Frontal cortex (tissue), 4 donors: ENCODE data around the gene PAFAH1B1. TPM values are rescaled to one million over a fixed set of nuclear protein-coding genes. Genes with fewer than 3 reads are reported as not detected.

Experiments used
- DNase-seq, 2 donors: peaks; one replicate each; pipeline ENCODE4 v3.0.0; 2012; ENCODE audit warnings: low spot score in 2 of 2
- FAIRE-seq: peaks from 2 replicates; lab custom pipeline; 2012; peaks lifted over from hg19 to GRCh38; lab: Jason Lieb, UNC
- total RNA-seq: library from RNA; depleted of rRNA; stranded (reverse); fragments of >200 nt; gene quantifications from one replicate; pipeline ENCODE4 v1.2.3, GENCODE V29; 2014
- donor health status: control.
- donor health status: control.
- donor health status: control.

The PAFAH1B1 gene
- total RNA-seq, 1 donor from 2014 or later = 281 TPM

DNA sequence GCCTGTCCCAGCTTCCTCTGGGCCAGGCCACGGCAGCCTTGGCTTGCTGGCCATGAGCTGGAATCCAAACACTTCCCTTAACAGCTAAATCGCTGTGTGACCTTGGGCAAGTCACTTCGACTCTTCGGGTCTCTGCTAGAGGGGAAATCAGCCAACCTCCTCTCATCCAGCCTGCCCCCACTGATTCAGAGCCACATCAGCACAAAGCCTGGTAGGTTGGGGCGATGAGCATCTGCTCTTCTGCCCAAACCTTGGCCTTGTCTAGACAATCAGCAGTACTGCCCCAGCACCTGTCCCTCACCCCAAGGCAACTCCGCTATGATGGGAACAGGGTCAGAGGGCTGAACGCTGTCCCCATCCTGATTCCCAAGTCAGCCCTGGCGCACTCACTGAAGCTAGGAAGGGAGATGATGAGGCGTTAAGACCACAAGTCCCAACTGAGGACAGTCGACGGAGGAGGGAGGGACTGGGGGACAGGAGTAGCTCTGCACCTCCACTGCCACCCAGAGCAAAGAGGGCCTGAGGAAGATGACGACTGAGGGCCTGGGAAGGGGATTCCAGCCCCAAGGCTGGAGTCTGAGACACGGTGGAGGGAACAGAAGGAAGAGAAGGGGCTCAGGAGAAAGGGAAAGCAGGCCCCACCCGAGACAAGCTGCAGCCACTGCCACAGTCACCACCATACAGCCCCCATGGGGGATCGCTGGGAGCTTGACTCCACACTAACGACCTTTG, 116.8 kb downstream of the PAFAH1B1 start:
- FAIRE-seq (no peak), DNase-seq (peak in 1 of 2 donors; percentile 31)

DNA sequence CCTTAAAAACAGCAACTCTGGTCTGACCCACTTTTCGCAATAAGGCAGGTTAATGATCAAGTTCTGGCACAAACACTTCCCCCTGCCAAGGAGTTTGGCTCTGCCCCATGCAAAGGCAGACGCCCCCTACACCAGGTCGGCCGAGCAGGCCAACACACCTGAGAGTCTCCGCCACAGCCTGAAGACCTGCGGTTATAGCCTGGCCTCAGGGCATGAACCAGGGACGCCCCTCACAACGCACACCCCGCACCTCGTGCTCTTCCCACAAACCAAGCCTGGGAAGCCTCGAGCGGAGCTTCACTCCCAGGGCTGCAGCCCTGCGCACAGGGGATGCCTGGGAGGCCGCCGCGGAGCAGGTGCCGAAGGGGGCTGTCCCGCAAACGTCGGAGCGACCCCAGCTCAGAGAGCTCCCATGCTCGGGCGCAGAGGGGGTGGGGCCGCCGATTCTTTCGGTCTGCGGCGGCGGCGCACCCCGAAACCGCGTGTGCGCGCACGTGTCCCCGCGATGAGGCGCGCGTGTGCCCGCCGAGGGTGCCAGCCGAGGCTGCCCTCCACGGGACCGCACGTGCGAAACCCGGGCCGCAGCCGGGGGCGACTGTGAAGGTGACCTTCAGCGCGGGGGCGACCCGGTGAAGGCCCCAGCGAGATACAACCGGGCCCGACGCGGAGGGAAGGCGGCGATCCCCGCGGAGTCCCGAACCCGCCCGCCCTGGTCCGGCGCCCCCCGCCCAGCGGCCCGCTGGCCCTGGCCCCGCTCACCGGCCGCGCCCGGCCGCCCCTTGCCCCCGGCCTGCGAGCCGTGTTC, 117.6 kb downstream of the PAFAH1B1 start:
- DNase-seq (no peak), FAIRE-seq (no peak)

DNA sequence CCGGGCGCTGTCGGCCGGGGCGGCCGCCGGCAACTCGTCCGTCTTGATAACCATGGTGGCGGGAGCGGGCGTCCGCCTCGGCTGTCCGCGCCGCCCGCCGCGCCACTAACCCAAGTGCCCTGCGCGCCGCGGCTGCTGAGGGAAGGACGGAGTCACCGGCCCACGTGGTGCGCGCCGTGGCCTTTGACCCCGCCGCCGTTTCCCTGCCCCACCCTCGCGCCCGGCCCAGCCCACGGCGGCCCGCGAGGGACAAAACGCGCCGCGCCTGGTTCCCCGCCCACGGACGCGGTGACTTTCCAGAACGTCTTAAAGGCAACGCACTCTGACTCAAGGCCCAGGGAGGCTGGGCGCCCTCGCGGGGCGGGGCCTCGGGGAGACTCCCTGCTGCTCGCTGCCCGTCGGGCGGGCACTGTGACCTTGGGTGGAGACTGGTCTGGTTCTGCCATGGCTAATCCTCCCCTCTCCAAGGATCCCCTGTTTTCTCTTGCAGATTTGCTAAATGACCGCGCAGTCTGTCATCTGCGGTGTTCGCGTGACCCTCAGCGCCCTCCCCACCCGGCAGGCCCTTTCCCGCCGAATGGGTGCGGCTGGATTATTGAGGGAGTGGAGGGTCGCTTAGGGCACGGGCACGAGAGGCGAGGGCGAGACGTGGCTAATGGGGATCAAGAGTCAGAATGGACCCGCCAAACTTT, 118.3 kb downstream of the PAFAH1B1 start, which contains the start of gene CLUH:
CLUH (minus strand) TSS at position 157 of the 692 bp plus-strand sequence; CDS start at position 54, 103 bp downstream.
- DNase-seq = peak; percentile 100
- no peak for FAIRE-seq

DNA sequence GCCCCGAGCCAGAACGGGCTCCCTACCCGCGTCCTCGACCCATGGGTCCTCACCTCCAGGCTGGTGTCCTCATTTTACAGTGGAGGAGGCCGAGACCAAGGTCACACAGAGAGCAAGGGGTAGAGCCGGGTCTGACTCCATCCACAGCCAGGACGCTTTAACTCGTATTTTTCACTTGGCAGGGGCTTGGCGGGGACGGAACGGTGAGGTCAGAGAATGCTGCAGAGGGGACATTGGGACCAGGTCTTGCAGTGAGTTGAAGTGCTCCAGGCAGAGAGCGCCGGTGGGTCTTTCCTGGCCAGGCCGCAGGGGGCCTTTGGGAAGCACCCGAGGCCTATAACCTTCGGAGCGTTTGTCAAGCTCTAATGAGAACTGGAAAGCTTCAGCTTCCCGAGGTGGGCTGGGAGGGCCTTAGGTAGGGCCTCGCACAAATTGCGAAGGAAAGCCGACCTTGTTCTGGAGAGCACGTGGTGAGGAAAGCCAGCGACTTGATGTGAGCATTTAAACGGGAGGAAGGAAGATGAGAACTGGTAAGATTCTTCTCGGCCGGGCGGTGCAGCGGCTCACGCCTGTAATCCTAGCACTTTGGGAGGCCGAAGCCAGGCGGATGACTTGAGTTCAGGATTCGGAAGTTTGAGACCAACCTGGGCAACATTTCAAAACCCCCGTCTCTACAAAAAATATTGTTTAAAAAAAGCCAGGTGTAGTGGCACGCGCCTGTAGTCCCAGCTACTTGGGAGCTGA, 119.0 kb downstream of the PAFAH1B1 start:
- DNase-seq (no peak), FAIRE-seq (no peak)

DNA sequence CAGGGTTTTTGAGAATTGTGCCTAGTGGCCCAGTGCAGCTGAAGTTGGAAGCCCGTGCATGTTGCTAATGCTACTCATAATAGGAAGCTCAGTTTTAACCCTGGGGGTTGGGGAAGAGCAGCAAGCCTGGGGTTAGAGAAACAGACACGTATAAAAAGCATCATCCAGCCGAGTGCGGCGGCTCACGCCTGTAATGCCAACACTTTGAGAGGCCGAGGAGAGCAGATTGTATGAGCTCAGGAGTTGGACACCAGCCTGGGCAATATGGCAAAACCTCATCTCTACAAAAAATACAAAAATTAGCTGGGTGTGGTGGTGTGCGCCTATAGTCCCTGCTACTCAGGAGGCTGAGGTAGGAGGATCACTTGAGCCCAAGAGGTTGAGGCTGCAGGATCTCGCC, 120.4 kb downstream of the PAFAH1B1 start:
- FAIRE-seq = no peak

DNA sequence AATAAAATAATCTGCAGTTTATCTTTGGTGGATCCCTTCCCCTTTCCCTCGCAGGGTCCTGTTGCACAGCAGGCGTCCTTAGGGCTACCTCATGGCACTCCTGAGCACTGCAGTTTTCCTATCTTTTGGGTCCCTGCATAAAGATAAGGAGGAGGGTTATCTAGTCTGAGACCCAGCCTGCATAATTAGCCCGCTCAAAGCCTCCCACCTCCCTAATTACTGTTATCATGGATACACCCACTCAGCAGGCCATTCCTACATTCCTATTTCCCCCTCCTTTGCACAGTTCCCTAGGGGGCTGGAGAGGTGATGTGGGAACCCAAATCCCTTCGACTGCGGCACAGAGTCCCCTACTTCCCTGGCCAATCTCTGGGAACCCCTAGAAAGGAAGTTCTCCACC, 123.2 kb downstream of the PAFAH1B1 start:
- DNase-seq (no peak), FAIRE-seq (no peak)

More for the DNA sequence above, 120.4 kb downstream of the PAFAH1B1 start:
- DNase-seq = no peak

DNA sequence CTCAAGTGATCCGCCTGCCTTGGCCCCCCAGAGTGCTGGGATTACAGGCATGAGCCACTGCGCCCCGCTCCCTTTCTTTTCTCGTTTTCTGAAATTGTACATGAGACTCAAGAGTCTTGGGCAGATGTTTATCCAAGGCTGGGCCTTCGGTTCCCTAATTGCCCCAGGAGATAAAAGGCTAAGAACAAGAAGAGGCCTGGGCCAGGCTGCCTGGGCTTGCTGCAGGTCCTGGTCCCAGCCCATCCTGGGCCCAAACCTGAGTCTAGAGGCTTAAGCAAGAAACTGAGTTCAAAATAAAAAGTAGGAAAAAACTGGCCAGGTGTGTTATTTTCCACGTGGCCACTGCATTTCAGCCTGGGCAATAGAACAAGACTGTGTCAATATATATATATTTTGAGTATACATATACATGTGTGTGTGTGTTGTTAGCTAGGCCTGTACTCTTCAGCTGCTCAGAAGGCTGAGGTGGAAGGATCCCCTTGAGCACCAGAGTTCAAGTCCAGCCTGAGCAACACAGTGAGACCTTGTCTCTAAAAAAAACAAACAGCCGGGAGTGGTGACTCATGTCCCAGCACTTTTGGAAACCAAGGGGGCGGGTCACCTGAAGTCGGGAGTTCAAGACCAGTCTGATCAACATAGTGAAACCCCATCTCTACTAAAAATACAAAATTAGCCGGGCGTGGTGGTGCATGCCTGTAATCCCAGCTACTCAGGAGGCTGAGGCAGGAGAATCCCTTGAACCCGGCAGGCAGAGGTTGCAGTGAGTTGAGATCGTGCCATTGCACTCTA, 124.9 kb downstream of the PAFAH1B1 start:
- DNase-seq = no peak
- no peak for FAIRE-seq

DNA sequence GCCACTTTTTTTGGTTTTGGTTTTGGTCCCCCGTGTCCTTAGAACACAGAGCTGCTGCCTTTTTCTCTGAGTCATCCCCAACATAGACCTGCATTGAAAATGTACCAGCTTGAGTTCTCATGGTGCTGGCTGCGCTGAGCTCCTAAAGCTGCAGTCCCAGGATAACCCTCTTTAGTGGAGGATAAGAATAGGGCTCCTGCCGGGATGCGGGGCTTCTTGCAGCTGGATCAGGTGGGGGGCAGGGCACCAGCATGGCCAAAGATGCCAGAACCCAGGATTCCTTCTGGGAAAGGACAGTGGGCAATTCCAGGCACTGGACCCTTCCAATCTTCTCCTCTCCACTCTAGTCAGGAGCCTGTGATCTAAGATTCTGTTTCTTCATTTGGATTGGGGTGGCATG, 126.4 kb downstream of the PAFAH1B1 start:
- no peak for FAIRE-seq
- no peak for DNase-seq

DNA sequence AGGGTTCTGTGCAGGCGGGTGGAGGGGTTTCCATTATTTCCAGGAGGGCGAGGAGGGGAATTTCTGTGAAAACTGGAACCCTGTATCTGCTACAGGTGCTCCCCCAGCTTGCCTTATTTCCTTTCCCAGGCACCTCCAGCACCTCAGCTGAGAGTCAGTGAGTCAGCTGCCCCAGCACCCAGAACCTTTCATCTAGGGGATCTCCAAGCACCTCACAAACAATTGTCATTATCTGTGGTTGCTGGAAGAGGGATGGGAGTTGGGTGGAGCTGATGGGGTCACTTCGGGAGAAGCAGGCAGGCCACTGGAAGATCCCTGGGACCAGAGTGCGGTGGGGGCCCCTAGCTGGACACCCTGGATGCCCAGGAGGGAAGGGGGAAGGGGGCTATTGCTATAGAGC, 128.1 kb downstream of the PAFAH1B1 start:
- no peak for FAIRE-seq
- DNase-seq = no peak

DNA sequence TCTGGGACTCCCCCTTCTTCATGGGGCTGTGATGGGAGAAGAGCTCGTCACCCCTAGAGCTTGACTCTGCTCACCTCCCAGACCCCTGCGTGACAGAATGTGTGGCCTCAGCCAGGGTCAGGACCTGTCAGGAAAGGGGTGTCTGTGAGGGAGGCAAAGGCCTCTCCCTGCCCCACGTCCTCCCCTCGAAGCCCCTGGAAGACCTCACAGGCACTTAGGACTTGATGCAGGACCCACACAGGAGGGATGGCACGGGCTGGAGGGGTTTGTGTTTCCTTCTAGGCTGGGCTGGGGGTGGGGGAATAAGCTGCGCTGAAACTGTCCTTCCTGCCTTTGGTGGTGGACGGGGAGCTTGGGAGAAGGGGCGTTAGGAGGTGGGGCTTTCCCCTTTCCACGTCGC, 129.2 kb downstream of the PAFAH1B1 start:
- DNase-seq (no peak), FAIRE-seq (no peak)

DNA sequence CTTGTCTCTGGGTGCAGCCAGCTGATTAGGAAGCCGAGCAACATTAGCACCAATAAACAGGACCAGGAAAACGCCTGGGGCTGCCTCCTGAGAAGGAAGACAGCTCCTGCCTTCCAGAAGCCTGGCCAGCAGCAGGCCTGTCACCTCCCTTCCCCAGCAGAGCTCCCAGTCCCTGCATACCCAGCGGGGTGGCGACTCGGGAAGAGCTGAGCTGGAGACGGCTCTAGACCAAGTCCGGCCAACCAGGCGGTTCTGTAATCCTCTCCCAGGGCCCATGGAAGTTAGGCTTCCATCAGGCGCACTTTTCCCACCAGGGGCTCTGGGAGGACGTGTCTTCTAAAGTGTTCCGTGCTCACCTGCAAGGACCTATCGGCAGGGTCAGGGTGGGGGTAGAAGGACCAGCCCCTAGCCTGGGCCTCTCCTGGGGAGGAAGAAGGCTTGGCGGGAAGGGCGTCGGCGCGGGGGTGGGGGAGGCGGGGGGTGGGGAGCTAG, 130.1 kb downstream of the PAFAH1B1 start:
- DNase-seq (peak in 1 of 2 donors; percentile 37), FAIRE-seq (no peak)

DNA sequence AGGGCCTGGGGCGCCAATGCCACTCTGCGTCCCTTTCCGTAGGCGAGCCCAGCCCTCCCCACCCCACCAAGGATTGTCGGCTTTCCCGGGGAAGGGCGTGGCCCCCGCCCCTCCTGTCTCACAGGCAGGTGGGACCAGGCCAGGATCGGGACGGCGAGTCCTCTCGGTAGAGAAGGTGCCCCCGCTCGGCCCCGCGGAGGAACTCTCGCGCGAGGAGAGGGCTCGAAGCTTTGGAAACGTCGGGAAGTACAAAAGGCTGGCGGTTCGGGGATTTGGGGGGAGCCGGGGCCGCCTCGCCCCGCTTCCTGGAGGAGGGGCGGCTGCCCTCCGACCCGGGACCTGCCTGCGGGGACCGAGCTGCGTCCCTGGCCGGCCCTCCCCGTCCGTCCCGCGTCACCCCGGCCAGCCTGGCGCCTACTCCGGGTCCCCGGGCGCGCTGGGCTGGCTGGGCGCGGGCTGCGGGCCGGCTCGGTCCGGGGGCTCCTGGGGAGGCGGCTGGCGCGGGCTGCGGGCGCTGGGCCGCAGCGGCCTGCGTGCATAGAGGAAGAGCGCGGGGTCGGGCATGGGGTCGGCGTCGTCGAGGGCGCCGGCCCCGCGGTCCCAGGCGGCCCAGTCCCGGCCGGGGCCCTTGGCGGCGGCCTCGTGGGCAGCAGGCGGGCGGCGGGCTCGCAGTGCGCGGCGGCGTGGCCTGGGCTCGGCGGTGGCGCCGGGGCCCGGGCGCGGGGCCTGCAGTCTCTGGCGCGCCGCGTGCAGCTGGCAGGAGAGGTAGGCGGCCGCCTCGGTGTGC, 130.7 kb downstream of the PAFAH1B1 start:
- FAIRE-seq = no peak
- peak in 1 of 2 donors; percentile 38 for DNase-seq

DNA sequence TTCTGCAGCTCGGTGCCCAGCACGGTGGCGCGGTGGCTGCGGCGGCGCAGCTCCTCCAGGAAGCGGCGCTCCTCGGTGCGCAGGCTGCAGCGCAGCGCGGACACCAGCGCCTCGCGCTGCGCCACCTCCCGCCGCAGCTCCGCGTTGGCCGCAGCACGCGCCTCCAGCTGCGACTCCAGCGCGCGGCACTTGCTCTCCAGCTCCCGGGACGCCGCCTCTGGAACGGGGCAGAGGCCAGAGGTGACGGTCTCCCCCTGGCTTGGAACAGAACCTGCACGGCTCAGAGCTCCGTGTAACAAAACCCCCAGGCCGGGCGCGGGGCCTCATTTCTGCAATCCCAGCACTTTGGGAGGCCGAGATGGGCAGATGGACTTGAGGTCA, 131.3 kb downstream of the PAFAH1B1 start:
- peak; percentile 68 for DNase-seq
- FAIRE-seq = no peak

DNA sequence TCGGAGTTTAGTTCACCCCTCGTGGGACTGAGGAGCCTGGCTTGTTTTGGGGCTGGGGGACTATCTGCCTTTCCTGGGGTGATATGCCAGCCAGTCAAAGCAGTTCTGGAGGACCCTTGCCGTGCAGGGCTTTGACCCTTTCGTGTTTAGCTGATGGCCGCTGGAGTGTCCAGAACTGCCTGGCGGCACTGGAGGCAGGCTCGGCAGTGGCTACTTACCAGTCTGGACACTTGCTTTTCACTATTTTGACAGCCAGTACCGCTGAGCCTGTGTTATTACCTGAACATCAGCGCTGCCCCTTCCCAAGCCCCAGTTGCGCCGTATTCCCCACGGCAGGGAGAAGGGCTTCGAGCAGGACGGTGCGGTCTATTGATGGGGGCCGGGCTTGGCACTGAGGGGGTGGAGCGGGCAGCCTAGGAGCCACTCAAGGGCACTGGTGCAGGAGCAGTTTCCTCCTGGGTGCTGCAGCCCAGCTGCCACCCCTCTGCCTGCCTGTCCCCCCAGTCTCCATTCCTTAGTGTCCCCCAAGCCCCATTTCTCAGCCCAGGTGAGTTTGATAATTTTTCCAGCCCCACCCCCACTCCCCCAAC, 137.4 kb downstream of the PAFAH1B1 start:
- no peak for FAIRE-seq
- no peak for DNase-seq

DNA sequence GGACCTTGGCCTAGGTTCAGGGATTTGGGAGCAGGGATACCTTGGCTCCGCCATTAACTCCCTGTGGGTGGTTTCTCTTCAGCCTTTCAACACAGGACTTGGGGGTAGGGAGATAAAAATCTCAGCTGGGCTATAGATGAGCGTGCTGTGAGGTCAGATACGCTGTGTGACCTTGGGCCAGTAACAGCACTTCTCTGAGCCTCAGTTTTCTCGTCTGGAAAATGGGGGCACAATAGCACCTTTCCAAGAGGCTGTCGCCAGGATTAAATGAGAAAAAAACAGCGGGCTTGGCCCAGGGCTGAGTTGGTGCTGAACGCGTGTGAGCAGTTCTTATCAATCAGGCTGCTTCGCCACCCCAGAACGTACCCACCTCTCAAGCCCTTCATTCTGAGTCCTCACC, 138.4 kb downstream of the PAFAH1B1 start:
- no peak for FAIRE-seq

DNA sequence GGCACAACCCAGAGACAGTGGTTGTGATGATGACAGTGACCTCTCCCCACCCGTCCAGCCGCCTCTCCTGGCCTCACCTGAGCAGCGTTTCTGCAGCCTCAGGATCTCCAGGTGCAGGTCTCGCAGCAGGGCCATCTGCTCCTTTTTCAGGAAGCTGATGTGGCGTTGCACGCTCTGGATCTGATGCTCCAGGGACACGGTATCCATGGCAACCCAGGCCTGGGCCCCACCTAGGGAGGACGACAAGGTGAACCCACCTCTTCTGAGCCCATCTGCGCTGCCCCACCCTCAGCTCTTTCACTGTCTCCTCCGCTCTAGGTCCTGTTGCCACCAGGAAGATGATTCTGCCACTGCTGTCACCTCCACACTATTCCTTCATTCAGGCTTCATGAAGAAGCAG, 141.5 kb downstream of the PAFAH1B1 start:
- DNase-seq (no peak), FAIRE-seq (no peak)

More for the DNA sequence above, 138.4 kb downstream of the PAFAH1B1 start:
- DNase-seq = no peak
